Measurements from ENCODE around the gene GCSH.

Gene GCSH

GRCh38 chr16:81036751-81037350, 59.3 kb downstream of the GCSH start:
- Histone ChIP-seq H3K4me2 (ENCODE audit: low read depth, low read length) (peak overlapping the region; percentile 82; the same call in 1 of the 2 replicates), H3F3A (ENCODE audit: insufficient read depth, low read length) (no peaks in the 10 kb centered on the region), H3K4me3 (ENCODE audit: low read length) (peak overlapping the region; percentile 61), H3K27me3 (replicated peaks; ENCODE audit: insufficient read depth, low read length) (no peaks in the 10 kb centered on the region), H3K9ac (ENCODE audit: low read length) (peak overlapping the region; percentile 35; the same call in 1 of the 2 replicates), H3K27ac (ENCODE audit: low read length) (no peak overlapping the region), H3K4me1 (ENCODE audit: low read length) (no peaks in the 10 kb centered on the region), H3K79me2 (ENCODE audit: low read length) (peaks cover 15% of the 10 kb centered on the region), H3K36me3 (replicated peaks; ENCODE audit: insufficient read depth, low read length) (no peaks in the 10 kb centered on the region), H2AFZ (ENCODE audit: low read length) (0 out of 2 replicates have a peak overlapping the region, but pooled peaks have one; percentile 30), H3K9me3 (replicated peaks; ENCODE audit: insufficient read depth, low read length) (no peaks in the 10 kb centered on the region), H3K9me2 (replicated peaks; ENCODE audit: insufficient read depth, low read length) (no peaks in the 10 kb centered on the region), H4K20me1 (ENCODE audit: insufficient read depth, low read length) (no peaks in the 10 kb centered on the region)
- no peak for DNase-seq
- no peak for TF ChIP-seq CTCF (IDR thresholded peaks at IDR 0.05; ENCODE audit: low read length)
- no peak for TF ChIP-seq EZH2 (optimal IDR thresholded peaks at IDR 0.05; ENCODE audit: low read depth, low read length)
- TF ChIP-seq EZH2phosphoT487 (IDR thresholded peaks at IDR 0.05; ENCODE audit: low read length): no peak

GRCh38 chr16:81035975-81036750, 60.0 kb downstream of the GCSH start:
- Histone ChIP-seq H3F3A (ENCODE audit: insufficient read depth, low read length) (no peaks in the 10 kb centered on the region), H3K9me3 (replicated peaks; ENCODE audit: insufficient read depth, low read length) (no peaks in the 10 kb centered on the region), H3K4me3 (ENCODE audit: low read length) (peak overlapping the region; percentile 61), H3K27ac (ENCODE audit: low read length) (no peak overlapping the region), H3K4me2 (ENCODE audit: low read depth, low read length) (peak overlapping the region; percentile 82; the same call in 1 of the 2 replicates), H3K9ac (ENCODE audit: low read length) (peak overlapping the region; percentile 35; the same call in 1 of the 2 replicates), H2AFZ (ENCODE audit: low read length) (0 out of 2 replicates have a peak overlapping the region, but pooled peaks have one; percentile 30), H3K36me3 (replicated peaks; ENCODE audit: insufficient read depth, low read length) (no peaks in the 10 kb centered on the region), H3K9me2 (replicated peaks; ENCODE audit: insufficient read depth, low read length) (no peaks in the 10 kb centered on the region), H3K4me1 (ENCODE audit: low read length) (no peaks in the 10 kb centered on the region), H4K20me1 (ENCODE audit: insufficient read depth, low read length) (no peaks in the 10 kb centered on the region), H3K79me2 (ENCODE audit: low read length) (peaks cover 15% of the 10 kb centered on the region), H3K27me3 (replicated peaks; ENCODE audit: insufficient read depth, low read length) (no peaks in the 10 kb centered on the region)
- TF ChIP-seq EZH2phosphoT487 (IDR thresholded peaks at IDR 0.05; ENCODE audit: low read length): no peak
- no peak for TF ChIP-seq CTCF (IDR thresholded peaks at IDR 0.05; ENCODE audit: low read length)
- no peak for TF ChIP-seq EZH2 (optimal IDR thresholded peaks at IDR 0.05; ENCODE audit: low read depth, low read length)
- peak; percentile 39 for DNase-seq

- Histone ChIP-seq H3K36me3 (replicated peaks; ENCODE audit: insufficient read depth, low read length) (no peaks in the 10 kb centered on the region), H3K27ac (ENCODE audit: low read length) (no peak within 1 kb of the TSS), H3K4me2 (ENCODE audit: low read depth, low read length) (peak within 1 kb of the TSS; percentile 82; the same call in 1 of the 2 replicates), H3K27me3 (replicated peaks; ENCODE audit: insufficient read depth, low read length) (no peaks in the 10 kb centered on the region), H3K4me1 (ENCODE audit: low read length) (no peaks in the 10 kb centered on the region), H3K4me3 (ENCODE audit: low read length) (peak within 1 kb of the TSS; percentile 61), H3K79me2 (ENCODE audit: low read length) (peaks cover 15% of the 10 kb centered on the region), H4K20me1 (ENCODE audit: insufficient read depth, low read length) (no peaks in the 10 kb centered on the region), H3K9me3 (replicated peaks; ENCODE audit: insufficient read depth, low read length) (no peaks in the 10 kb centered on the region), H2AFZ (ENCODE audit: low read length) (0 out of 2 replicates have a peak within 1 kb of the TSS, but pooled peaks have one; percentile 30), H3F3A (ENCODE audit: insufficient read depth, low read length) (no peaks in the 10 kb centered on the region), H3K9ac (ENCODE audit: low read length) (peak within 1 kb of the TSS; percentile 35; the same call in 1 of the 2 replicates), H3K9me2 (replicated peaks; ENCODE audit: insufficient read depth, low read length) (no peaks in the 10 kb centered on the region)
- DNase-seq: peak; percentile 82
- TF ChIP-seq EZH2 (optimal IDR thresholded peaks at IDR 0.05; ENCODE audit: low read depth, low read length) (no peak), CTCF (IDR thresholded peaks at IDR 0.05; ENCODE audit: low read length) (peak; percentile 72), EZH2phosphoT487 (IDR thresholded peaks at IDR 0.05; ENCODE audit: low read length) (no peak)
These were observed 60.7 kb downstream of the GCSH start, which contains the start of gene ATMIN for GRCh38 chr16:81035398-81035974. ATMIN (plus strand) TSS chr16:81035842; CDS start chr16:81035871, 29 bp downstream.
